GM13976 (cell line): ENCODE measurements around the gene SLC35F2.

ENCODE experiments used
- DNase-seq: peaks from one replicate; pipeline ENCODE4 v3.0.0; 2012; ENCODE audit warnings: low spot score
- CTCF ChIP-seq: IDR thresholded peaks from 2 replicates; pipeline ENCODE4 v1.5.1; 2012; ENCODE audit warnings: borderline replicate concordance, mild to moderate bottlenecking; ENCODE audit not compliant: insufficient read depth; ENCODE audit errors: extremely low read depth, missing control alignments, control extremely low read depth
- in situ Hi-C: fragments of 300-500 bp; cut with MboI; formaldehyde crosslinking; loops from one replicate; pipeline ENCODE4 v1.12.0; 2022; ENCODE audit warnings: low sequenced_read_pairs, mixed read lengths, inconsistent platforms; ENCODE audit not compliant: unreplicated experiment

Gene SLC35F2

DNA sequence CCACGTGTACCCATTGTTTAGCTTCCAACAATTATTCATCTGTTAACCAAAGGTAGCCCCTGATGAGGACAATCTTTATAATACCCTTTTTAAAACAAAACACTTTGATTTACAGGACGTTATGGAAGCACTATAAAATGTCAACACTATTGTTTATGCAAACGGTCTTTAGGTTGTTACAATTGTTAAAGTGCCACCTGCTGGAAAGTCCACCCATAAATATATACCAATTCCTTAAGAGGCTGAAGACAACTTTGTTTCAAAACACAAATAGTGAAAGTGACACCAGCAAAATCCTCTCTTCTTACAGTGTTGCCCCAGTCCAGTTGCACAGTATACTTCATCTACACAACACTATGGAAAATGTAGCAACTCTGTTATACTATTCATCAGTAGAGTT lies 77.8 kb downstream of the SLC35F2 start:
- in situ Hi-C loops: no loop called here
- DNase-seq: no peak
- no peak for TF ChIP-seq CTCF

- in situ Hi-C loops: no loop called here
- no peak for TF ChIP-seq CTCF
- DNase-seq: no peak
These were observed 78.5 kb downstream of the SLC35F2 start for GRCh38 chr11:107780136-107780535.

DNA sequence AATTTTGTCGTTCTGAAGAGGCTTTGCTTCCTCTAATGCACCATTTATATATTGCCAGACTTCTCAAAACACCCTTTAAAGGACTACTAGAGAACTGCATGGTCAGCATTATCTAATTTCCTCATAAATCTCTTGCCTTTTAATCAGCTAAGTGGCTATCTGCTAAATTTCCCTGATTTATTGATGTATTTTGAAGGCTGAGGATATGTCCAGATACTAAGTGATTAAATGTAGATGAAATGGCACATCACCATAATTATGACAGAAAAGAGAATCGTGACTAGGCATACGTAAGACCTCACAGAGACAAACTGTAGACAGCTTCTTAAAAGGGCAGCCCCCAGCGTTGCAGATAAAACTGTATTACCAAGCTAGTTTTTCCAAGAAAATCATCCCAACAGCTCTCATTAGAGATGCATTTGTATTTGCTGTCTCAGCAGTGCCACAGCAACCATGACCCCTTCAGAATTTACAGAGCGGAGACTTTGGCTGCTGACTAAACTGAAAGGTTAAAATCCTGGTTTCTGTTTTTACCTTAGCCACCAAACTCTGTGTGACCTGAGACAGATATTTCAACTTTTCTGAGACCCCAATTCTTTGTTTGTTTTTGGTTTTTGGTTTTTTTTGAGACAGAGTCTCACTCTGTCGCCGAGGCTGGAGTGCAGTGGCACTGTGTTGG lies 79.6 kb downstream of the SLC35F2 start:
- no peak for TF ChIP-seq CTCF
- in situ Hi-C loops: no loop called here
- no peak for DNase-seq

- peak; percentile 54 for DNase-seq
- no peak for TF ChIP-seq CTCF
- in situ Hi-C loops: no loop called here
These were observed 81.5 kb downstream of the SLC35F2 start for GRCh38 chr11:107777110-107777509.

DNA sequence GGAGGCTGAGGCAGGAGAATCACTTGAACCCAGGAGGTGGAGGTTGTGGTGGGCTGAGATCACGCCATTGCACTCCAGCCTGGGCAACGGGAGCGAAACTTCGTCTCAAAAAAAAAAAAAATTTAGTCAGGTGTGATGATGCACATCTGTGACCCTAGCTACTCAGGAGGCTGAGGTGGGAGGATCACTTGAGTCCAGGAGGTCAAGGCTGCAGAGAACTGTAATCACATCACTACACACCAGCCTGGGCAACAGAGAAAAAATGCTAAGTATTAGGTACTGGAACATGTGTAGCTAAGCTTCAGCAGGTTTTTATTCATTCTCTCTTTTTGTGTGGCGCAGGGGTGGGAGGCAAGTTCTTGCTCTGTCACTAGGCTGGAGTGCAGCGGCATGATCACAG lies 82.5 kb downstream of the SLC35F2 start:
- in situ Hi-C loops: no loop called here
- DNase-seq: no peak
- TF ChIP-seq CTCF: no peak

DNA sequence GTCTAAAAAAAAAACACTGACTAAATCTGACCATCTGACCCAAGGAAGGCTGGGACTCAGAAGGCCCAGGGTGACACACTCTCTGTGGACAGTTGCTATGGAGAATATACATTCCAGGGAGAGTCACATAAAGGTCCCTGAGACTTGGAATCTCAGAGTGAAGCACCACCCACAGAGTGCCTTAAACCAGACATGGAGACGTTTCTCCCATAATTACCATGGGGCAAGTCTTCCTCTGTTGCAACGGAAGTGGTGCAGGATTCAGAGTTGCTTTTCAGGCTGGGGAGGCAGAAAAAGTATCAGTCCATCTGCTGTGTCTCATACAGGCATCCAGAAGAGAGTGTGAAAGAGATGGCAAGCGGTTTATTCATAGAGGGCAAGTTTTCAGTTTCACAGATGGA lies 88.0 kb downstream of the SLC35F2 start:
- in situ Hi-C loops: no loop called here
- no peak for DNase-seq
- no peak for TF ChIP-seq CTCF
